HepG2 (cell line): Measurements from ENCODE around the gene GRIFIN. TPM values are rescaled to one million over a fixed set of nuclear protein-coding genes. Genes with fewer than 3 reads are reported as not detected.

Experiments
- ATAC-seq: fragments of 200-7000 bp; cut with Tn5 transposase; 3 replicates; pipeline ENCODE4 v1.9.1; 2020; ENCODE audit warnings: mild to moderate bottlenecking, moderate library complexity
- BruUV-seq: library from RNA; stranded (reverse); fragments of 400-500 nt; replicated peaks from 2 replicates; lab custom pipeline; 2021; lab: Mats Ljungman, UMichigan
- CTCF ChIA-PET: fragments of 300-600 bp; formaldehyde crosslinking; extraction: SDS; loops from one replicate; lab custom pipeline; 2021; ENCODE audit warnings: low total read pairs, inconsistent platforms, low intra/inter-chr PET ratio; lab: Yijun Ruan, JAX
- POLR2A ChIA-PET: fragments of 350-600 bp; sonication (Branson Sonifier 250); formaldehyde crosslinking; loops from one replicate; lab custom pipeline; 2020; ENCODE audit warnings: antibody characterized with exemption, inconsistent platforms; lab: Yijun Ruan, JAX
- DNase-seq: peaks from one replicate; pipeline ENCODE4 v3.0.0-alpha.2; 2015; ENCODE audit warnings: low spot score
- FAIRE-seq: peaks from 3 replicates; lab custom pipeline; 2011; peaks lifted over from hg19 to GRCh38; lab: Jason Lieb, UNC
- H2AFZ ChIP-seq: one replicate; pipeline ENCODE4 v1.6.1; 2011; ENCODE audit warnings: low read length, inconsistent platforms
- H3K27ac ChIP-seq: fragments of 300-600 bp; 3 replicates; pipeline ENCODE4 v1.8.0; 2011; ENCODE audit warnings: mixed run types, mild to moderate bottlenecking, mixed read lengths, low read length, inconsistent platforms; ENCODE audit not compliant: insufficient read depth; ENCODE audit errors: extremely low read length
- H3K27me3 ChIP-seq, 2 experiments: fragments of 200-600 bp in 1 of 2; 2 replicates in 1 of 2; 3 replicates in 1 of 2; pipeline versions ENCODE4 v1.6.0 to v1.8.0; 2011; ENCODE audit warnings: low read length in 2 of 2, mild to moderate bottlenecking in 2 of 2, moderate library complexity in 2 of 2, inconsistent platforms in 1 of 2; ENCODE audit not compliant: insufficient read depth in 2 of 2, control insufficient read depth in 1 of 2
- H3K36me3 ChIP-seq, 2 experiments: fragments of 200-600 bp in 1 of 2; replicated peaks in 1 of 2; 2 replicates in 1 of 2; 3 replicates in 1 of 2; pipeline versions ENCODE4 v1.5.1 to v1.8.0; 2011; ENCODE audit warnings: low read length in 2 of 2, inconsistent platforms in 1 of 2; ENCODE audit not compliant: insufficient read depth in 2 of 2, control insufficient read depth in 1 of 2
- H3K4me1 ChIP-seq: 2 replicates; pipeline ENCODE4 v1.5.1; 2012; ENCODE audit warnings: low read length, inconsistent platforms; ENCODE audit not compliant: insufficient read depth
- H3K4me2 ChIP-seq: 2 replicates; pipeline ENCODE4 v1.6.0; 2011; ENCODE audit warnings: low read depth, low read length, inconsistent platforms
- H3K4me3 ChIP-seq, 3 experiments: fragments of 200-600 bp in 1 of 3; sonication (generic), shearing (Covaris generic) in 1 of 3; replicated peaks in 1 of 3; 2 replicates each; pipeline ENCODE4 v1.5.1; 2011 to 2016; ENCODE audit warnings: low read length in 3 of 3, inconsistent platforms in 2 of 3, low read depth in 2 of 3, mild to moderate bottlenecking in 2 of 3, control low read depth in 1 of 3, mixed read lengths in 1 of 3; ENCODE audit not compliant: insufficient read depth in 1 of 3
- H3K79me2 ChIP-seq: one replicate; pipeline ENCODE4 v1.6.1; 2011; ENCODE audit warnings: low read length, inconsistent platforms; ENCODE audit not compliant: insufficient read depth
- H3K9ac ChIP-seq: 2 replicates; pipeline ENCODE4 v1.6.0; 2011; ENCODE audit warnings: mild to moderate bottlenecking, low read depth, low read length, inconsistent platforms; ENCODE audit not compliant: insufficient read depth
- H3K9me3 ChIP-seq: 2 replicates; pipeline ENCODE4 v1.5.1; 2012; ENCODE audit warnings: mild to moderate bottlenecking, low read length
- H4K20me1 ChIP-seq: 2 replicates; pipeline ENCODE4 v1.6.0; 2011; ENCODE audit warnings: inconsistent platforms, mild to moderate bottlenecking, low read length, moderate library complexity; ENCODE audit not compliant: insufficient read depth
- ARNT ChIP-seq: fragments of 450-650 bp; IDR thresholded peaks from 2 replicates; pipeline ENCODE4 v1.6.1; 2017
- BRCA1 ChIP-seq: sonication (generic); formaldehyde crosslinking; IDR thresholded peaks from 2 replicates; pipeline ENCODE4 v1.4.0; 2020; ENCODE audit warnings: missing genetic modification reagents
- POGK ChIP-seq: sonication (generic); formaldehyde crosslinking; conservative IDR thresholded peaks from 2 replicates; pipeline ENCODE4 v1.8.0; 2022; ENCODE audit warnings: mild to moderate bottlenecking, moderate library complexity, missing genetic modification reagents
- ZNF331 ChIP-seq: sonication (generic); formaldehyde crosslinking; IDR thresholded peaks from 2 replicates; pipeline ENCODE4 v1.4.0; 2020; ENCODE audit warnings: missing genetic modification reagents
- ZNF432 ChIP-seq: sonication (generic); formaldehyde crosslinking; IDR thresholded peaks from 2 replicates; pipeline ENCODE4 v1.5.0; 2020; ENCODE audit warnings: missing genetic modification reagents, mild to moderate bottlenecking, borderline replicate concordance
- ZNF883 ChIP-seq: sonication (generic); formaldehyde crosslinking; IDR thresholded peaks from 2 replicates; pipeline ENCODE4 v1.5.1; 2020; ENCODE audit warnings: mild to moderate bottlenecking, missing genetic modification reagents; ENCODE audit errors: not compliant biosample characterization
- WGBS: methylation state at CpG from one replicate; pipeline ENCODE4 v1.1.6; 2017; ENCODE audit warnings: low lambda C conversion rate; 5-methylcytosine and 5-hydroxymethylcytosine counted together
- in situ Hi-C: cut with HindIII; loops from 2 replicates; pipeline ENCODE4 v1.10.0; 2017; ENCODE audit warnings: low pct_unique_long_range_greater_than_20kb; ENCODE audit not compliant: extremely low pct_ligation_motif_present
- intact Hi-C: fragments of 100-400 bp; cut with micrococcal nuclease; formaldehyde crosslinking; loops from one replicate; pipeline ENCODE4 v1.10.0; 2022; ENCODE audit not compliant: unreplicated experiment
- polyA plus RNA-seq, 8 experiments: library from polyadenylated mRNA; depleted of rRNA in 3 of 8; stranded (reverse) in 7 of 8; unstranded in 1 of 8; fragments of >200 nt; fragmentation: Illumina TruSeq in 4 of 8; extraction: Trizol in 4 of 8; gene quantifications; 2 replicates each; pipeline versions ENCODE4 v1.2.1 to v1.2.3, GENCODE V29; 2011 to 2016; ENCODE audit warnings: low read depth in 4 of 8, missing spikeins in 1 of 8, mixed read lengths in 1 of 8; ENCODE audit not compliant: insufficient read depth in 1 of 8
- total RNA-seq, 5 experiments: library from RNA; depleted of rRNA; stranded (reverse); fragments of >200 nt; fragmentation: Illumina TruSeq; extraction: Trizol; gene quantifications; 2 replicates each; pipeline ENCODE4 v1.2.3, GENCODE V29; 2016; ENCODE audit warnings: low read depth in 1 of 5
- TF ChIP-seq, protein P1 (sequence below): sonication (generic); formaldehyde crosslinking; IDR thresholded peaks from 2 replicates; pipeline ENCODE4 v1.4.0; 2020; ENCODE audit warnings: missing genetic modification reagents

GRIFIN gene
- total and polyA plus RNA-seq, 2 of the 13 experiments (the other 11 are each of a cell fraction or from before 2014, with no cell fraction given): not detected

GRCh38 chr7:2460188-2460587 lies 16.0 kb downstream of the GRIFIN start (continued):
- TF ChIP-seq POGK: no peak
- TF ChIP-seq, protein P1, sequence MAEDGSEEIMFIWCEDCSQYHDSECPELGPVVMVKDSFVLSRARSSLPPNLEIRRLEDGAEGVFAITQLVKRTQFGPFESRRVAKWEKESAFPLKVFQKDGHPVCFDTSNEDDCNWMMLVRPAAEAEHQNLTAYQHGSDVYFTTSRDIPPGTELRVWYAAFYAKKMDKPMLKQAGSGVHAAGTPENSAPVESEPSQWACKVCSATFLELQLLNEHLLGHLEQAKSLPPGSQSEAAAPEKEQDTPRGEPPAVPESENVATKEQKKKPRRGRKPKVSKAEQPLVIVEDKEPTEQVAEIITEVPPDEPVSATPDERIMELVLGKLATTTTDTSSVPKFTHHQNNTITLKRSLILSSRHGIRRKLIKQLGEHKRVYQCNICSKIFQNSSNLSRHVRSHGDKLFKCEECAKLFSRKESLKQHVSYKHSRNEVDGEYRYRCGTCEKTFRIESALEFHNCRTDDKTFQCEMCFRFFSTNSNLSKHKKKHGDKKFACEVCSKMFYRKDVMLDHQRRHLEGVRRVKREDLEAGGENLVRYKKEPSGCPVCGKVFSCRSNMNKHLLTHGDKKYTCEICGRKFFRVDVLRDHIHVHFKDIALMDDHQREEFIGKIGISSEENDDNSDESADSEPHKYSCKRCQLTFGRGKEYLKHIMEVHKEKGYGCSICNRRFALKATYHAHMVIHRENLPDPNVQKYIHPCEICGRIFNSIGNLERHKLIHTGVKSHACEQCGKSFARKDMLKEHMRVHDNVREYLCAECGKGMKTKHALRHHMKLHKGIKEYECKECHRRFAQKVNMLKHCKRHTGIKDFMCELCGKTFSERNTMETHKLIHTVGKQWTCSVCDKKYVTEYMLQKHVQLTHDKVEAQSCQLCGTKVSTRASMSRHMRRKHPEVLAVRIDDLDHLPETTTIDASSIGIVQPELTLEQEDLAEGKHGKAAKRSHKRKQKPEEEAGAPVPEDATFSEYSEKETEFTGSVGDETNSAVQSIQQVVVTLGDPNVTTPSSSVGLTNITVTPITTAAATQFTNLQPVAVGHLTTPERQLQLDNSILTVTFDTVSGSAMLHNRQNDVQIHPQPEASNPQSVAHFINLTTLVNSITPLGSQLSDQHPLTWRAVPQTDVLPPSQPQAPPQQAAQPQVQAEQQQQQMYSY: no peak
- TF ChIP-seq ZNF432: no peak
- no peak for TF ChIP-seq ZNF883 (CRISPR knock-in tag)
- no peak for TF ChIP-seq ZNF331 (CRISPR knock-in tag)
- TF ChIP-seq BRCA1 (CRISPR knock-in tag): no peak

DNA sequence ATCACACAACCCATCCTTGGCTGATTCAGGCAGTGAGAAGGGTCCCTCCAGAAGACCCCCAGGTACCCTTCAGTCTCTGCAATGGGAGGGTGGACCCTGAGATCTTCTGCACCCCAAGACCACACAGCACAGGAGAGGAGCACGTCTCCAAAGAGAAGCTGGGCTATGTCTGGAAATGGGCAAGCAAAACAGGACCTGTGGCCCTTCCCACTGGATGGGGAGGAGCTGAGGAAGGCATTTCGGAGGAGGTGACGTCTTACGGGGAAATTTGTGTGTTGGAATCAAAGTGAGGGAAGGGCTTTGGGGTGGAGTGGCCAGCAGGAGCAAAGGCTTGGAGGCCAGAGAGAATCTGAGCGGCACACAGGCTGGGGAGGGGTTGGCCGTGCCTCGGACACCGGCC lies 16.5 kb downstream of the GRIFIN start:
- H3K9ac ChIP-seq: no peak overlapping the region
- no peak overlapping the region for H2AFZ ChIP-seq
- no peak for TF ChIP-seq ARNT
- TF ChIP-seq, all 625 proteins: peak for 0
- no peak overlapping the region for H3K4me2 ChIP-seq
- DNase-seq: no peak
- BruUV-seq: no TSS peak
- intact Hi-C loops (no loop called here), in situ Hi-C loops (no loop called here)
- FAIRE-seq: no peak
- peak; percentile 49 for ATAC-seq
- no peaks in the 10 kb centered on the region for H3K79me2 ChIP-seq
- H4K20me1 ChIP-seq: no peaks in the 10 kb centered on the region
- no peaks in the 10 kb centered on the region for H3K36me3 ChIP-seq
- no peaks in the 10 kb centered on the region for H3K9me3 ChIP-seq
- peaks cover 4 to 7% of the 10 kb centered on the region in 2 experiments; a peak in 3 of 5 replicates for H3K27me3 ChIP-seq
- H3K4me3 ChIP-seq: no peak overlapping the region
- POLR2A ChIA-PET: no interaction called here
- WGBS: 11% methylated on average over 5 of the region's 8 CpGs
- peaks cover 25% of the 10 kb centered on the region for H3K4me1 ChIP-seq
- no peak overlapping the region for H3K27ac ChIP-seq
- CTCF ChIA-PET: no interaction called here
